GM23338 (cell line): Measurements from ENCODE around the gene KIF6. TPM values are rescaled to one million over a fixed set of nuclear protein-coding genes. Genes with fewer than 3 reads are reported as not detected.

Experiments used
- ATAC-seq: fragments of 200-7000 bp; cut with Tn5 transposase; 3 replicates; pipeline ENCODE4 v1.9.1; 2020
- DNase-seq: peaks from one replicate; pipeline ENCODE4 v3.0.0-alpha.2; 2015; ENCODE audit warnings: low spot score
- H2AFZ ChIP-seq: fragments of 200-600 bp; sonication (generic); 2 replicates; pipeline ENCODE4 v1.8.0; 2016; ENCODE audit warnings: antibody characterized with exemption, mild to moderate bottlenecking, moderate library complexity
- H3F3A ChIP-seq: fragments of 200-600 bp; sonication (generic); replicated peaks from 2 replicates; pipeline ENCODE4 v1.8.0; 2017; ENCODE audit warnings: antibody characterized with exemption, mixed run types, low read depth
- H3K27ac ChIP-seq: fragments of 200-600 bp; sonication (generic); 2 replicates; pipeline ENCODE4 v1.6.1; 2016; ENCODE audit warnings: low read depth
- H3K27me3 ChIP-seq: fragments of 200-600 bp; sonication (generic); 2 replicates; pipeline ENCODE4 v1.8.0; 2016; ENCODE audit warnings: mild to moderate bottlenecking, mixed run types, moderate library complexity; ENCODE audit not compliant: insufficient read depth
- H3K36me3 ChIP-seq: fragments of 200-600 bp; sonication (generic); 2 replicates; pipeline ENCODE4 v1.8.0; 2016; ENCODE audit warnings: mild to moderate bottlenecking; ENCODE audit not compliant: insufficient read depth
- H3K4me1 ChIP-seq: fragments of 200-600 bp; sonication (generic); 2 replicates; pipeline ENCODE4 v1.8.0; 2016; ENCODE audit warnings: mild to moderate bottlenecking, moderate library complexity; ENCODE audit not compliant: insufficient read depth
- H3K4me2 ChIP-seq: fragments of 200-600 bp; sonication (generic); 2 replicates; pipeline ENCODE4 v1.7.1; 2017; ENCODE audit warnings: mixed run types
- H3K4me3 ChIP-seq: fragments of 200-600 bp; sonication (generic); 2 replicates; pipeline ENCODE4 v1.6.1; 2016; ENCODE audit warnings: mixed run types
- H3K79me2 ChIP-seq: fragments of 200-600 bp; sonication (generic); replicated peaks from 2 replicates; pipeline ENCODE4 v1.8.0; 2017; ENCODE audit warnings: mild to moderate bottlenecking; ENCODE audit not compliant: insufficient read depth
- H3K9me2 ChIP-seq: fragments of 200-600 bp; sonication (generic); 2 replicates; pipeline ENCODE4 v1.8.0; 2017; ENCODE audit not compliant: insufficient read depth
- H4K20me1 ChIP-seq: fragments of 200-600 bp; sonication (generic); replicated peaks from 2 replicates; pipeline ENCODE4 v1.8.0; 2017; ENCODE audit warnings: mild to moderate bottlenecking; ENCODE audit not compliant: insufficient read depth
- H3K27ac Mint-ChIP-seq: 2 replicates; pipeline ENCODE4 v1.8.0; 2020; ENCODE audit warnings: inconsistent platforms, mild to moderate bottlenecking, moderate library complexity, mixed read lengths
- H3K27me3 Mint-ChIP-seq: 3 replicates; pipeline ENCODE4 v1.8.0; 2022; ENCODE audit warnings: low read depth, mild to moderate bottlenecking, moderate library complexity, mixed read lengths, inconsistent platforms; ENCODE audit not compliant: insufficient read depth, poor library complexity
- H3K36me3 Mint-ChIP-seq: 3 replicates; pipeline ENCODE4 v1.8.0; 2021; ENCODE audit warnings: low read depth, mild to moderate bottlenecking, inconsistent platforms, moderate library complexity, mixed read lengths
- H3K4me1 Mint-ChIP-seq: 3 replicates; pipeline ENCODE4 v1.8.0; 2020; ENCODE audit warnings: mild to moderate bottlenecking, inconsistent platforms, mixed read lengths
- H3K4me3 Mint-ChIP-seq: 3 replicates; pipeline ENCODE4 v1.8.0; 2021; ENCODE audit warnings: moderate library complexity, mild to moderate bottlenecking, inconsistent platforms, mixed read lengths
- H3K9me3 Mint-ChIP-seq: 3 replicates; pipeline ENCODE4 v1.8.0; 2020; ENCODE audit warnings: moderate library complexity, mild to moderate bottlenecking, inconsistent platforms, mixed read lengths
- CREB1 ChIP-seq: fragments of 250-450 bp; sonication (Bioruptor Pico); IDR thresholded peaks from 2 replicates; pipeline ENCODE4 v1.5.0; 2020; ENCODE audit warnings: low read depth, mild to moderate bottlenecking, moderate library complexity
- EZH2 ChIP-seq: fragments of 200-600 bp; sonication (generic); IDR thresholded peaks from one replicate; pipeline ENCODE4 v1.8.0; 2017; ENCODE audit warnings: antibody characterized with exemption, mild to moderate bottlenecking, low read depth; ENCODE audit not compliant: unreplicated experiment
- EZH2phosphoT487 ChIP-seq: fragments of 200-600 bp; sonication (generic); IDR thresholded peaks from one replicate; pipeline ENCODE4 v1.8.1; 2018; ENCODE audit warnings: antibody characterized with exemption; ENCODE audit not compliant: unreplicated experiment
- polyA plus RNA-seq: library from polyadenylated mRNA; unstranded; fragments of >200 nt; fragmentation: Nextera tagmentation; extraction: Ambion mirVana; gene quantifications from 2 replicates; pipeline ENCODE4 v1.2.1, GENCODE V29; 2016
- total RNA-seq: library from RNA; depleted of rRNA; stranded (reverse); fragments of >200 nt; shearing (Covaris generic); gene quantifications from 2 replicates; pipeline ENCODE4 v1.2.3, GENCODE V29; 2014
- TF ChIP-seq, protein P1 (sequence below): IDR thresholded peaks from one replicate; pipeline ENCODE4 v1.6.1; 2018; ENCODE audit warnings: antibody characterized with exemption; ENCODE audit not compliant: unreplicated experiment
- TF ChIP-seq, protein P2 (sequence below), 2 experiments: fragments of 200-600 bp in 1 of 2; sonication (generic) in 1 of 2; conservative IDR thresholded peaks; 2 replicates each; pipeline versions ENCODE4 v1.5.1 to v1.6.1; 2016 to 2017; ENCODE audit warnings: antibody characterized with exemption in 2 of 2, low read depth in 2 of 2, mild to moderate bottlenecking in 2 of 2, moderate library complexity in 1 of 2

Gene KIF6
- total and polyA plus RNA-seq, 2 experiments from 2014 or later: 0.87 to 1.7 TPM

DNA sequence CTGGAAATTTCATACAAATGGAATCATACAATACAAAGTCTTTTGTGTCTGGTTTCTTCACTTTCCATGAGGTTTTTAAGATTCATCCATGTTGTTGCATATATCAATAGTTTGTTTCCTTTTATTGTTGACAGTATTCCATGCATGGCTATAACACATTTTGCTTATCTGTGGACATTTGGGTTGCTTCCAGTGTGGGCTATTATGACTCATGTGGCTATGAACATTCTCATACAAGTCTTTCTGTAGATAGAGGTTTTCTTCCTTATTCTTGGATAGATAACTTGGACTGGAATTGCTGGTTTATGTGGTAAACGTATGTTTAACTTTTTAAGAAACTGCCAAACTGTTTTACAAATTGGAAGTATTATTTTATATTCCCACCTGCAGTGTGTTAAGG, 30.0 kb upstream of the KIF6 start:
- Mint-ChIP-seq H3K27me3 (no peaks in the 10 kb centered on the region), H3K36me3 (no peaks in the 10 kb centered on the region), H3K9me3 (no peaks in the 10 kb centered on the region), H3K4me1 (no peaks in the 10 kb centered on the region; the same call in 2 of the 3 replicates), H3K27ac (no peak overlapping the region), H3K4me3 (no peak overlapping the region)
- TF ChIP-seq EZH2phosphoT487: no peak
- TF ChIP-seq EZH2: no peak
- TF ChIP-seq, protein P1, sequence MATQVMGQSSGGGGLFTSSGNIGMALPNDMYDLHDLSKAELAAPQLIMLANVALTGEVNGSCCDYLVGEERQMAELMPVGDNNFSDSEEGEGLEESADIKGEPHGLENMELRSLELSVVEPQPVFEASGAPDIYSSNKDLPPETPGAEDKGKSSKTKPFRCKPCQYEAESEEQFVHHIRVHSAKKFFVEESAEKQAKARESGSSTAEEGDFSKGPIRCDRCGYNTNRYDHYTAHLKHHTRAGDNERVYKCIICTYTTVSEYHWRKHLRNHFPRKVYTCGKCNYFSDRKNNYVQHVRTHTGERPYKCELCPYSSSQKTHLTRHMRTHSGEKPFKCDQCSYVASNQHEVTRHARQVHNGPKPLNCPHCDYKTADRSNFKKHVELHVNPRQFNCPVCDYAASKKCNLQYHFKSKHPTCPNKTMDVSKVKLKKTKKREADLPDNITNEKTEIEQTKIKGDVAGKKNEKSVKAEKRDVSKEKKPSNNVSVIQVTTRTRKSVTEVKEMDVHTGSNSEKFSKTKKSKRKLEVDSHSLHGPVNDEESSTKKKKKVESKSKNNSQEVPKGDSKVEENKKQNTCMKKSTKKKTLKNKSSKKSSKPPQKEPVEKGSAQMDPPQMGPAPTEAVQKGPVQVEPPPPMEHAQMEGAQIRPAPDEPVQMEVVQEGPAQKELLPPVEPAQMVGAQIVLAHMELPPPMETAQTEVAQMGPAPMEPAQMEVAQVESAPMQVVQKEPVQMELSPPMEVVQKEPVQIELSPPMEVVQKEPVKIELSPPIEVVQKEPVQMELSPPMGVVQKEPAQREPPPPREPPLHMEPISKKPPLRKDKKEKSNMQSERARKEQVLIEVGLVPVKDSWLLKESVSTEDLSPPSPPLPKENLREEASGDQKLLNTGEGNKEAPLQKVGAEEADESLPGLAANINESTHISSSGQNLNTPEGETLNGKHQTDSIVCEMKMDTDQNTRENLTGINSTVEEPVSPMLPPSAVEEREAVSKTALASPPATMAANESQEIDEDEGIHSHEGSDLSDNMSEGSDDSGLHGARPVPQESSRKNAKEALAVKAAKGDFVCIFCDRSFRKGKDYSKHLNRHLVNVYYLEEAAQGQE: no peak
- TF ChIP-seq, protein P2, sequence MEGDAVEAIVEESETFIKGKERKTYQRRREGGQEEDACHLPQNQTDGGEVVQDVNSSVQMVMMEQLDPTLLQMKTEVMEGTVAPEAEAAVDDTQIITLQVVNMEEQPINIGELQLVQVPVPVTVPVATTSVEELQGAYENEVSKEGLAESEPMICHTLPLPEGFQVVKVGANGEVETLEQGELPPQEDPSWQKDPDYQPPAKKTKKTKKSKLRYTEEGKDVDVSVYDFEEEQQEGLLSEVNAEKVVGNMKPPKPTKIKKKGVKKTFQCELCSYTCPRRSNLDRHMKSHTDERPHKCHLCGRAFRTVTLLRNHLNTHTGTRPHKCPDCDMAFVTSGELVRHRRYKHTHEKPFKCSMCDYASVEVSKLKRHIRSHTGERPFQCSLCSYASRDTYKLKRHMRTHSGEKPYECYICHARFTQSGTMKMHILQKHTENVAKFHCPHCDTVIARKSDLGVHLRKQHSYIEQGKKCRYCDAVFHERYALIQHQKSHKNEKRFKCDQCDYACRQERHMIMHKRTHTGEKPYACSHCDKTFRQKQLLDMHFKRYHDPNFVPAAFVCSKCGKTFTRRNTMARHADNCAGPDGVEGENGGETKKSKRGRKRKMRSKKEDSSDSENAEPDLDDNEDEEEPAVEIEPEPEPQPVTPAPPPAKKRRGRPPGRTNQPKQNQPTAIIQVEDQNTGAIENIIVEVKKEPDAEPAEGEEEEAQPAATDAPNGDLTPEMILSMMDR (conservative IDR thresholded peaks at IDR 0.05; ENCODE audit: low read depth in 2 of 2): no peak
- H3K27ac ChIP-seq: no peak overlapping the region
- 0 out of 2 replicates have a peak, but pooled peaks cover 6% of the 10 kb centered on the region for H3K9me2 ChIP-seq
- H3F3A ChIP-seq: no peaks in the 10 kb centered on the region
- DNase-seq (no peak), ATAC-seq (no peak)
- H4K20me1 ChIP-seq: no peaks in the 10 kb centered on the region
- H2AFZ ChIP-seq: no peak overlapping the region
- H3K4me2 ChIP-seq: no peak overlapping the region
- no peaks in the 10 kb centered on the region for H3K4me1 ChIP-seq
- no peaks in the 10 kb centered on the region for H3K79me2 ChIP-seq
- no peaks in the 10 kb centered on the region for H3K27me3 ChIP-seq
- H3K4me3 ChIP-seq: no peak overlapping the region
- H3K36me3 ChIP-seq: no peaks in the 10 kb centered on the region

DNA sequence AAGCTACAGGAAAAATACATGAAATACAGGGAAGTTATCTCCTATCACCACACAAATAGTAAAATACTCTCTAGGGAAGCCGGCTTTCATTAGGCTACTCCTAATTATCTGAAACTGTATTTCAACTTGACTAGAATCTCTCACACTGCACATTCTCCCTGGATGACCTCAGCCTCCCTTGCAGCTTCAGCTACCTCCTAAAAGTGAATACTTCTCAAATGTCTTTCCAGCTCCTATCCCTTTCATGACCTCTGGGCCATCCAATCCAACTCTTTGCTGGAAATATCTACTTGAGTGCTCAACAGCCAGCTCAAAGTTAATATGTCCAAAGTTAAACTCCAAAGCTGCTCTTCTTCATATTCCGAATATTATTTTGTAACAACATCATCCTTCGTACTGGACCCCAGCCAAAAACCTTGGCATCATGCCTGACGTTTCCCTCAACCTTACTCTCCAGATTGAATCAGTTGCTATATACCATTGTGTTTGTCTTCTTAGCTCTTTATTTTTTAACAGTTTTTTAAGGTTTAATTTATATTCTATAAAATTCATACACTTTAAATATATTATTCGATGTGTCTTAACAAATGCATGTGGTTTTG, 29.4 kb upstream of the KIF6 start:
- no peak overlapping the region for H3K27ac Mint-ChIP-seq
- Histone ChIP-seq H3K4me1 (no peaks in the 10 kb centered on the region), H3K9me2 (peaks cover 9% of the 10 kb centered on the region; the same call in 1 of the 2 replicates), H2AFZ (no peak overlapping the region), H3K27ac (no peak overlapping the region), H3K4me3 (no peak overlapping the region), H3F3A (no peaks in the 10 kb centered on the region), H3K79me2 (no peaks in the 10 kb centered on the region), H3K27me3 (no peaks in the 10 kb centered on the region), H4K20me1 (no peaks in the 10 kb centered on the region), H3K4me2 (no peak overlapping the region), H3K36me3 (no peaks in the 10 kb centered on the region)
- no peaks in the 10 kb centered on the region; the same call in 2 of the 3 replicates for H3K4me1 Mint-ChIP-seq
- ATAC-seq (no peak), DNase-seq (no peak)
- no peak for TF ChIP-seq CREB1
- H3K27me3 Mint-ChIP-seq: no peaks in the 10 kb centered on the region
- no peaks in the 10 kb centered on the region for H3K9me3 Mint-ChIP-seq
- no peak overlapping the region for H3K4me3 Mint-ChIP-seq
- no peaks in the 10 kb centered on the region for H3K36me3 Mint-ChIP-seq
